NCI-H2107 (cell line): ENCODE data around the gene BMPR1A.
"Not testable (repeated sequence)": the region's sequence is repeated elsewhere in the genome, so short reads cannot be mapped to it uniquely, and the experiment has no call there.

Experiments used
- DNase-seq: peaks from one replicate; lab custom pipeline; 2025; lab: John Stamatoyannopoulos, UW

Gene BMPR1A

DNA sequence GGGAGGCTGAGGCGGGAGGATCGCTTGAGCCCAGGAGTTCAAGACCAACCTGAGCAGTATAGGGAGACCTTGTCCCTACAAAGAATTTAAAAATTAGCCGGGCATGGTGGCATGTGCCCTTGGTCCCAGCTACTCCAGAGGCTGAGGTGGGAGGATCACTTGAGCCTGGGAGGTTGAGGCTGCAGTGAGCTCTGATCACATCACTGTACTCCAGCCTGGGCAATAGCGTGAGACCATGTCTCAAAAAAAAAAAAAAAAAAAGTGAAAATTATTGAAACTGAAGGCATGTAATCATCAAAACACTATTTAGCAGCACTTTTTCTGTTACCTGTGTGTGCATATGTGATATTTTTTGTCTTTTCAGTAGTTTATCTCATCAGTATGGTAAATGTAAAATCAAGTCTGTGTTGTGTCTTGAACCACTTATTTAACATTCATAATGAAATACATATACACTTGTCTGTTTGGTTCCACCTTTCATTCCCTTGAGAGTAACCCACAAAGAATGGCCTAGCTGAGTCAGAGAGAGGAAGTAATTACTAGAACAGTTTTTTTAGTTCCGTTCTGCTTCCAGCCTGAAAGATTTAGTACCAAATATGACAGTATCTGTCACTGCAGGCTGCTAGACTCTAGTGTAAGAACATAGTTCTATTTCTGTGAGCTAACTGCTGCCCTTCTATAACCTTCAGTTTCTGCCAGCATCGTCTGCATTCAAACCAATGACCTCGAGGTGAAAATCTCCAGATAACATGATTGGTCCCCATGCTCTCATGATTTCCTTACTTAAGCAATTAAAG lies 132.4 kb downstream of the BMPR1A start:
- no peak for DNase-seq

- no peak for DNase-seq
Measured at GRCh38 chr10:86889997-86890396, 133.6 kb downstream of the BMPR1A start.

DNA sequence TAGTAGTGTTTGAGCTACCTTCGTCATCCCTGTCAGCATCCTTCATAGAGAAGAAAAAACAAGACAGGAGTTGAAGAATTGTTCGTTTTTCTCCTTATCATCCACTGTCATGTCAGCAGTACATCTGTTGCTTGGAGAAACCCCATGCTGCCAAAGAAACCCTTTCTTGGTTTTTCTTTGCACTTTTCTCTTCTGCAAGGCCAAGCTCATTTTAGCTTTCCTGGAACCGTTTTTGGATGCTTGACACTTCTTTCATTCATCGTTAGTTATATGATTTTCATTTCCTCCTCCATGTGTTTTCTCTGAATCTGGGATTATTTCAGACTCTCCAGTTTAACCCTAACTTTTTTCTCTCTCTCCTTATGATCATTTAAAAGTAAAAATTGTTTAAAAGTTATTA lies 142.1 kb downstream of the BMPR1A start:
- DNase-seq, result no peak

GRCh38 chr10:86899132-86899531 lies 142.7 kb downstream of the BMPR1A start:
- no peak for DNase-seq

DNA sequence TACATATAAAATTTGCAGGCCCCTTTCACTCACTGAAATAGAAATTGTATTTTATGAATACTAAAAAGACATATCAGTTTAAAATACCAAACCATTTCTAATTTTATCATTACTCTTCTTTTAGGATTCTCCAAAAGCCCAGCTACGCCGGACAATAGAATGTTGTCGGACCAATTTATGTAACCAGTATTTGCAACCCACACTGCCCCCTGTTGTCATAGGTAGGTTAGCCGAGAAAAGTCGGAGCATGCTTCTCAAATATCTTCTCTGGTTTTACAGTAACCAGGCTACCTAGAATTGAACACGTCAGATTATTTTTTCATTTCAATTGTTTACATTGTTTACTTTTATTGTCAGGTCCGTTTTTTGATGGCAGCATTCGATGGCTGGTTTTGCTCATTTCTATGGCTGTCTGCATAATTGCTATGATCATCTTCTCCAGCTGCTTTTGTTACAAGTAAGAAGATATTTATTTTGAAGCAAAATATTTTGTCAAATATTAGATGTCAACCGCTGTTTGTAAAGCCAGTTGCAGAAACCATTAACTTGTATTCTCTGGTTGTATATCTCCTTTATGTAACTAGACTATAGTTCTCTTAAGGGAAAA lies 143.4 kb downstream of the BMPR1A start:
- peak; percentile 6 for DNase-seq

GRCh38 chr10:86900955-86901354 lies 144.5 kb downstream of the BMPR1A start:
- no peak for DNase-seq

- no peak for DNase-seq
Measured at GRCh38 chr10:86904600-86904999, 148.2 kb downstream of the BMPR1A start.

- DNase-seq, result no peak
Measured at GRCh38 chr10:86905429-86905828, 149.0 kb downstream of the BMPR1A start.

- DNase-seq, result no peak
Measured at GRCh38 chr10:86914734-86915133, 158.3 kb downstream of the BMPR1A start.

DNA sequence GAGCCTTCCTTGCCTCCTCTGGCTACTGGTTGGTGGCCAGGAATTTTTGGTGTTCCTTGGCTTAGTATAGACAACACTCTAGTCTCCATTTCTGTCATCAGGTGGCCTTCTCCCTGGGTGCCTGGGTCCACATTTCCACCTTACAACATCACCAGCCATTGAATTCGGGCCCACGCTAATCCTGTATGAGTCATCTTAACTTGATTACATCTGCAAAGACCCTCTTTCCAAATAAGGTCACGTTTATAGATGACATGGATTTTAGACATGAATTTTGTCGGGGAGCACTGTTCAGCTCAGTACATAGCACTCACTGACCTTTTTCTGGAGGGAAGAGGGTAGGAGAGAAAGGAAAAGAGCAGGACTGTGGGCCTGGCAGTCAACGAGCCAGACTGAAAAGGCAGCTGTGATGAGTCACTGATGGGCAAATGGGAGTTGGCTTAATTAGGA lies 161.6 kb downstream of the BMPR1A start:
- DNase-seq, result no peak

- DNase-seq, result no peak
Measured at GRCh38 chr10:86922553-86922961, 166.1 kb downstream of the BMPR1A start.

GRCh38 chr10:86929468-86930380 lies 173.3 kb downstream of the BMPR1A start:
- no peak for DNase-seq

DNA sequence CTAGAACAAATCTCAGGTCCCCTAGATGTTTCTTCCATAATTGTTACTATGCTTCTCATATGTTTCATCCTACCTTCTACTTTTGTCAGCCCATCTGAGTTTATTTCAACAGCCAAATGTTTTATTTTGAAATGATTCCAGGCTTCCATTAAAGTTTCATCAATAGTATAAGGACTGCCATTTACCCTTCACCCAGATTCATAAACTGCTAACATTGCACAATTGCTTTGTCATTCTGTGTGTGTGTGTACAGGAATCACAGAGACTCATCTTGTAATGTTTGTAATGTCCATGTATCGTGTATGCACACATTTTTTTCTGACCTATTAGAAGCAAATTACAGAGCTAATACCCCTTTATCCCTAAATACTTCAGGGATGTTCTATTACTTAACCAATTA lies 175.5 kb downstream of the BMPR1A start:
- DNase-seq, result no peak

DNA sequence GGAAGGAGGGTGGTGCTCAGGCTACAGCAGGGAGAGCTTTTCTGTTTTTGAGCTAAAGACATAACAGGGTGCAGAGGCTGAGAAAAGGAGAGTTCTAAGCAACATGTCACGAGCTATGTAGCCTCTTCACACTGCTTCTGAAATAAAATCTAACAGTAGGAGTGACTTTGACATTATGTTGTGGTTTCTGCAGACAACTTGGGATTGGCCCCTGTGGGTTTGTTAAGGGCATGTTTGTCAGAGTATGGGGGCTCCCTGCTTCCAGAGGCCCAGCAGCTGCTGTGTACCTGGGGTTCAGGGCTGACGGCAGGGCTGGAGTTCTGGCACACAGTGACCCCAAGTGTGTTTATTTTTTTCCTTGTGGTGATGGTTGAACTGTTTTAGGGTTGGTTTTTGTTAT lies 176.3 kb downstream of the BMPR1A start:
- no peak for DNase-seq

- DNase-seq, result not testable (repeated sequence)
Measured at GRCh38 chr10:86934162-86934711, 177.8 kb downstream of the BMPR1A start.

- no peak for DNase-seq
Measured at GRCh38 chr10:86936661-86937501, 180.5 kb downstream of the BMPR1A start.

DNA sequence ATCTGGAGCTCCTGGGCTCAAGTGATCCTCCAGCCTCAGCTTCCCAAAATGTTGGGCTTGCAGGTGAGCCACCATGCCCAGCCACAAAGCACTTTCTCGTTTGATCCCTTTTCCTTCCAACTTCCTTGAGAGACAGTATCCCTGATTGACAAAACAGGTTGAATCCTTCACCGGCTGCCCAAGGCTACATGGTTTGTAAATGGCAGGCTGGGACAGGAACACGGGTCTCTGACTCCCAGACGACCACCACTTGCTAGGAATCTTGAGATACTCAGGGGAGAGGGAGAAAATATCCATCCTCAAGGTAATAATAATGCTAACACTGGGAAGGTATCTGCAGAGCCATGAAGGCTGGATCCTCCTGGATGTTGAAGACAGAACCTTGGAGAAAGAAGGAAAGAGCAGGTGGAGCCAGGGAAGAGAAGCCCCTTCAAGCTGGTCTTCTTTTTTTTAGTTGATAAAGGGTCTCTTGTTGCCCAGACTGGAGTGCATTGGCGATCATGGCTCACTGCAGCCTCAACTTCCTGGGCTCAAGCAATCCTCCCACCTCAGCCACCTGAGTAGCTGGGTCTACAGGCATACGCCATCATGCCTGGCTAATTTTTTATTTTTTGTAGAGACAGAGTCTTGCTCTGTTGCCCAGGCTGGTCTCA lies 181.2 kb downstream of the BMPR1A start:
- no peak for DNase-seq

DNA sequence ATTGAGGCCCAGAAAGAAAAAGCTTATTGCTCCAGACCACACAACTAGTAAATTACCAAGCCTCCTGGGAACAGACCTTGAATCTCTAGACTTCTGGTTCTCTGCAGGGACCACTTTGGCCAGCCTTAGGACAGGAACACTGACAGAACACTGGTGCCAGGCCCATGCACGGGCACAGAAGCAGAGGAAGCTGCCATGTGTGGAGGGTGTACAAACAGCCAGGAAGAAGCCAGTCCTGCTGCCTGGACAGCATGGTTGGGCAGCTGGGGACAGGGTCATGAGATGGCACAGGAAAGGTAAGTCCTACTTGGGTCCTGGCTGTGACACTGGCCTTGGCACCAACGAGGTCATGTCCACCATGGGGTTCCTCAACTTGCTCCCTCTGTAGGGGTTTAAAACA lies 181.8 kb downstream of the BMPR1A start:
- DNase-seq, result no peak

GRCh38 chr10:86940076-86940475 lies 183.7 kb downstream of the BMPR1A start:
- not testable (repeated sequence) for DNase-seq

GRCh38 chr10:86940677-86941076 lies 184.3 kb downstream of the BMPR1A start:
- DNase-seq, result no peak

GRCh38 chr10:86941426-86941825 lies 185.0 kb downstream of the BMPR1A start:
- DNase-seq, result no peak
